Measurements from ENCODE around the gene MFAP3. TPM values are rescaled to one million over a fixed set of nuclear protein-coding genes. Genes with fewer than 3 reads are reported as not detected.
A peak's percentile ranks its signal among the peaks of the same experiment; 100 is the strongest.

MFAP3 gene
- total and polyA plus RNA-seq, 2 donors, result 3.5 to 24.2 TPM

GRCh38 chr5:154092356-154093141, 53.8 kb downstream of the MFAP3 start:
- Histone ChIP-seq H3K27me3 (ENCODE audit: control insufficient read depth in 2 of 2, insufficient read depth in 1 of 2, low read length in 1 of 2) (peaks cover 0 to 2% of the 10 kb centered on the region in 2 donors), H3K9me3 (ENCODE audit: control insufficient read depth in 2 of 2, insufficient read depth in 1 of 2, low read length in 1 of 2) (no peaks in the 10 kb centered on the region), H3K27ac (ENCODE audit: low read depth in 1 of 2, low read length in 1 of 2) (no peak overlapping the region), H3K4me3 (ENCODE audit: low read length in 2 of 2) (no peak overlapping the region), H3K36me3 (ENCODE audit: control insufficient read depth in 2 of 2, insufficient read depth in 2 of 2, low read length in 1 of 2) (no peaks in the 10 kb centered on the region), H3K4me1 (ENCODE audit: control insufficient read depth in 2 of 2, insufficient read depth in 2 of 2, low read length in 2 of 2) (no peaks in the 10 kb centered on the region)
- no peak for DNase-seq (ENCODE audit: low read depth in 6 of 9, low spot score in 9 of 9)
- WGBS, result 71% methylated on average over 5 of the region's 5 CpGs

- DNase-seq (ENCODE audit: low read depth in 6 of 9, low spot score in 9 of 9), result no peak
- H3K36me3 ChIP-seq (ENCODE audit: control insufficient read depth in 2 of 2, insufficient read depth in 2 of 2, low read length in 1 of 2), result no peaks in the 10 kb centered on the region
- peaks cover 0 to 2% of the 10 kb centered on the region in 2 donors for H3K27me3 ChIP-seq (ENCODE audit: control insufficient read depth in 2 of 2, insufficient read depth in 1 of 2, low read length in 1 of 2)
- 69% methylated on average over 2 of the region's 2 CpGs for WGBS
- H3K27ac ChIP-seq (ENCODE audit: low read depth in 1 of 2, low read length in 1 of 2), result no peak overlapping the region
- no peak overlapping the region for H3K4me3 ChIP-seq (ENCODE audit: low read length in 2 of 2)
- no peaks in the 10 kb centered on the region for H3K9me3 ChIP-seq (ENCODE audit: control insufficient read depth in 2 of 2, insufficient read depth in 1 of 2, low read length in 1 of 2)
- no peaks in the 10 kb centered on the region for H3K4me1 ChIP-seq (ENCODE audit: control insufficient read depth in 2 of 2, insufficient read depth in 2 of 2, low read length in 2 of 2)
Observed at GRCh38 chr5:154093142-154093532, 54.4 kb downstream of the MFAP3 start.

- Histone ChIP-seq H3K36me3 (ENCODE audit: control insufficient read depth in 2 of 2, insufficient read depth in 2 of 2, low read length in 1 of 2) (no peaks in the 10 kb centered on the region), H3K4me3 (ENCODE audit: low read length in 2 of 2) (no peak overlapping the region), H3K27me3 (ENCODE audit: control insufficient read depth in 2 of 2, insufficient read depth in 1 of 2, low read length in 1 of 2) (peaks cover 0 to 2% of the 10 kb centered on the region in 2 donors), H3K27ac (ENCODE audit: low read depth in 1 of 2, low read length in 1 of 2) (no peak overlapping the region), H3K4me1 (ENCODE audit: control insufficient read depth in 2 of 2, insufficient read depth in 2 of 2, low read length in 2 of 2) (no peaks in the 10 kb centered on the region), H3K9me3 (ENCODE audit: control insufficient read depth in 2 of 2, insufficient read depth in 1 of 2, low read length in 1 of 2) (no peaks in the 10 kb centered on the region)
- no peak for DNase-seq (ENCODE audit: low read depth in 6 of 9, low spot score in 9 of 9)
- 79% methylated on average over 7 of the region's 7 CpGs for WGBS
Observed at GRCh38 chr5:154095904-154096303, 57.1 kb downstream of the MFAP3 start.

- Histone ChIP-seq H3K36me3 (ENCODE audit: control insufficient read depth in 2 of 2, insufficient read depth in 2 of 2, low read length in 1 of 2) (no peaks in the 10 kb centered on the region), H3K4me1 (ENCODE audit: control insufficient read depth in 2 of 2, insufficient read depth in 2 of 2, low read length in 2 of 2) (no peaks in the 10 kb centered on the region), H3K27ac (ENCODE audit: low read depth in 1 of 2, low read length in 1 of 2) (no peak overlapping the region), H3K9me3 (ENCODE audit: control insufficient read depth in 2 of 2, insufficient read depth in 1 of 2, low read length in 1 of 2) (no peaks in the 10 kb centered on the region), H3K27me3 (ENCODE audit: control insufficient read depth in 2 of 2, insufficient read depth in 1 of 2, low read length in 1 of 2) (no peaks in the 10 kb centered on the region), H3K4me3 (ENCODE audit: low read length in 2 of 2) (no peak overlapping the region)
- DNase-seq (ENCODE audit: low read depth in 6 of 9, low spot score in 9 of 9), result peak in 3 of 9 donors; percentile 6 to 20 (median 18)
- WGBS, result 58% methylated on average over 2 of the region's 2 CpGs
Observed at GRCh38 chr5:154097031-154097430, 58.3 kb downstream of the MFAP3 start.

GRCh38 chr5:154098465-154098864, 59.7 kb downstream of the MFAP3 start:
- no peak for DNase-seq (ENCODE audit: low read depth in 6 of 9, low spot score in 9 of 9)
- H3K4me1 ChIP-seq (ENCODE audit: control insufficient read depth in 2 of 2, insufficient read depth in 2 of 2, low read length in 2 of 2), result no peaks in the 10 kb centered on the region
- 86% methylated on average over 2 of the region's 2 CpGs for WGBS

GRCh38 chr5:154101184-154101583, 62.4 kb downstream of the MFAP3 start:
- Histone ChIP-seq H3K4me1 (ENCODE audit: control insufficient read depth in 2 of 2, insufficient read depth in 2 of 2, low read length in 2 of 2) (no peaks in the 10 kb centered on the region), H3K36me3 (ENCODE audit: control insufficient read depth in 2 of 2, insufficient read depth in 2 of 2, low read length in 1 of 2) (no peaks in the 10 kb centered on the region), H3K4me3 (ENCODE audit: low read length in 2 of 2) (no peak overlapping the region), H3K27me3 (ENCODE audit: control insufficient read depth in 2 of 2, insufficient read depth in 1 of 2, low read length in 1 of 2) (no peaks in the 10 kb centered on the region), H3K9me3 (ENCODE audit: control insufficient read depth in 2 of 2, insufficient read depth in 1 of 2, low read length in 1 of 2) (no peaks in the 10 kb centered on the region), H3K27ac (ENCODE audit: low read depth in 1 of 2, low read length in 1 of 2) (no peak overlapping the region)
- DNase-seq (ENCODE audit: low read depth in 6 of 9, low spot score in 9 of 9), result no peak
- WGBS, result 92% methylated on average over 1 of the region's 1 CpG

More at GRCh38 chr5:154098465-154098864, 59.7 kb downstream of the MFAP3 start:
- H3K27ac ChIP-seq (ENCODE audit: low read depth in 1 of 2, low read length in 1 of 2), result no peak overlapping the region
- no peaks in the 10 kb centered on the region for H3K27me3 ChIP-seq (ENCODE audit: control insufficient read depth in 2 of 2, insufficient read depth in 1 of 2, low read length in 1 of 2)
- no peak overlapping the region for H3K4me3 ChIP-seq (ENCODE audit: low read length in 2 of 2)
- no peaks in the 10 kb centered on the region for H3K9me3 ChIP-seq (ENCODE audit: control insufficient read depth in 2 of 2, insufficient read depth in 1 of 2, low read length in 1 of 2)
- H3K36me3 ChIP-seq (ENCODE audit: control insufficient read depth in 2 of 2, insufficient read depth in 2 of 2, low read length in 1 of 2), result no peaks in the 10 kb centered on the region

GRCh38 chr5:154103233-154103632, 64.5 kb downstream of the MFAP3 start:
- no peak for DNase-seq (ENCODE audit: low read depth in 6 of 9, low spot score in 9 of 9)
- Histone ChIP-seq H3K27me3 (ENCODE audit: control insufficient read depth in 2 of 2, insufficient read depth in 1 of 2, low read length in 1 of 2) (peaks cover 0 to 6% of the 10 kb centered on the region in 2 donors), H3K9me3 (ENCODE audit: control insufficient read depth in 2 of 2, insufficient read depth in 1 of 2, low read length in 1 of 2) (no peaks in the 10 kb centered on the region), H3K36me3 (ENCODE audit: control insufficient read depth in 2 of 2, insufficient read depth in 2 of 2, low read length in 1 of 2) (no peaks in the 10 kb centered on the region), H3K27ac (ENCODE audit: low read depth in 1 of 2, low read length in 1 of 2) (no peak overlapping the region), H3K4me1 (ENCODE audit: control insufficient read depth in 2 of 2, insufficient read depth in 2 of 2, low read length in 2 of 2) (no peaks in the 10 kb centered on the region), H3K4me3 (ENCODE audit: low read length in 2 of 2) (no peak overlapping the region)
- 65% methylated on average over 4 of the region's 4 CpGs for WGBS

Other genes with a start within 250 kb of the MFAP3 start
- gene FAM114A2, start 57 bp upstream of the MFAP3 start, total RNA-seq, result 38.3 TPM
- gene FAM114A2, start 57 bp upstream of the MFAP3 start, polyA plus RNA-seq, result 14.1 TPM
- 8.7 TPM for gene GALNT10, start 151.8 kb downstream of the MFAP3 start, total RNA-seq
- gene GALNT10, start 151.8 kb downstream of the MFAP3 start, polyA plus RNA-seq, result 9.7 TPM